Measurements from ENCODE around the gene CTDSP1.

CTDSP1 gene

DNA sequence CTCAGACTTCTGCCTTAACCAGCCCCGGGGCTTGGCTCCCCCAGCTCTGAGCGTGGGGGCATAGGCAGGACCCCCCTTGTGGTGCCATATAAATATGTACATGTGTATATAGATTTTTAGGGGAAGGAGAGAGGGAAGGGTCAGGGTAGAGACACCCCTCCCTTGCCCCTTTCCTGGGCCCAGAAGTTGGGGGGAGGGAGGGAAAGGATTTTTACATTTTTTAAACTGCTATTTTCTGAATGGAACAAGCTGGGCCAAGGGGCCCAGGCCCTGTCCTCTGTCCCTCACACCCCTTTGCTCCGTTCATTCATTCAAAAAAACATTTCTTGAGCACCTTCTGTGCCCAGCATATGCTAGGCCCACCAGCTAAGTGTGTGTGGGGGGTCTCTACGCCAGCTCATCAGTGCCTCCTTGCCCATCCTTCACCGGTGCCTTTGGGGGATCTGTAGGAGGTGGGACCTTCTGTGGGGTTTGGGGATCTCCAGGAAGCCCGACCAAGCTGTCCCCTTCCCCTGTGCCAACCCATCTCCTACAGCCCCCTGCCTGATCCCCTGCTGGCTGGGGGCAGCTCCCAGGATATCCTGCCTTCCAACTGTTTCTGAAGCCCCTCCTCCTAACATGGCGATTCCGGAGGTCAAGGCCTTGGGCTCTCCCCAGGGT lies 5.5 kb downstream of the CTDSP1 start:
- FAIRE-seq (no peak), DNase-seq (ENCODE audit: insufficient read length, low spot score) (no peak)
- TF ChIP-seq, protein P1, sequence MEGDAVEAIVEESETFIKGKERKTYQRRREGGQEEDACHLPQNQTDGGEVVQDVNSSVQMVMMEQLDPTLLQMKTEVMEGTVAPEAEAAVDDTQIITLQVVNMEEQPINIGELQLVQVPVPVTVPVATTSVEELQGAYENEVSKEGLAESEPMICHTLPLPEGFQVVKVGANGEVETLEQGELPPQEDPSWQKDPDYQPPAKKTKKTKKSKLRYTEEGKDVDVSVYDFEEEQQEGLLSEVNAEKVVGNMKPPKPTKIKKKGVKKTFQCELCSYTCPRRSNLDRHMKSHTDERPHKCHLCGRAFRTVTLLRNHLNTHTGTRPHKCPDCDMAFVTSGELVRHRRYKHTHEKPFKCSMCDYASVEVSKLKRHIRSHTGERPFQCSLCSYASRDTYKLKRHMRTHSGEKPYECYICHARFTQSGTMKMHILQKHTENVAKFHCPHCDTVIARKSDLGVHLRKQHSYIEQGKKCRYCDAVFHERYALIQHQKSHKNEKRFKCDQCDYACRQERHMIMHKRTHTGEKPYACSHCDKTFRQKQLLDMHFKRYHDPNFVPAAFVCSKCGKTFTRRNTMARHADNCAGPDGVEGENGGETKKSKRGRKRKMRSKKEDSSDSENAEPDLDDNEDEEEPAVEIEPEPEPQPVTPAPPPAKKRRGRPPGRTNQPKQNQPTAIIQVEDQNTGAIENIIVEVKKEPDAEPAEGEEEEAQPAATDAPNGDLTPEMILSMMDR (IDR thresholded peaks at IDR 0.05; ENCODE audit: insufficient read depth, missing control alignments) = no peak

- DNase-seq (ENCODE audit: insufficient read length, low spot score) (no peak), FAIRE-seq (no peak)
- TF ChIP-seq, protein P1 (IDR thresholded peaks at IDR 0.05; ENCODE audit: insufficient read depth, missing control alignments) = no peak
Measured at GRCh38 chr2:218405746-218406208, 6.1 kb downstream of the CTDSP1 start.

DNA sequence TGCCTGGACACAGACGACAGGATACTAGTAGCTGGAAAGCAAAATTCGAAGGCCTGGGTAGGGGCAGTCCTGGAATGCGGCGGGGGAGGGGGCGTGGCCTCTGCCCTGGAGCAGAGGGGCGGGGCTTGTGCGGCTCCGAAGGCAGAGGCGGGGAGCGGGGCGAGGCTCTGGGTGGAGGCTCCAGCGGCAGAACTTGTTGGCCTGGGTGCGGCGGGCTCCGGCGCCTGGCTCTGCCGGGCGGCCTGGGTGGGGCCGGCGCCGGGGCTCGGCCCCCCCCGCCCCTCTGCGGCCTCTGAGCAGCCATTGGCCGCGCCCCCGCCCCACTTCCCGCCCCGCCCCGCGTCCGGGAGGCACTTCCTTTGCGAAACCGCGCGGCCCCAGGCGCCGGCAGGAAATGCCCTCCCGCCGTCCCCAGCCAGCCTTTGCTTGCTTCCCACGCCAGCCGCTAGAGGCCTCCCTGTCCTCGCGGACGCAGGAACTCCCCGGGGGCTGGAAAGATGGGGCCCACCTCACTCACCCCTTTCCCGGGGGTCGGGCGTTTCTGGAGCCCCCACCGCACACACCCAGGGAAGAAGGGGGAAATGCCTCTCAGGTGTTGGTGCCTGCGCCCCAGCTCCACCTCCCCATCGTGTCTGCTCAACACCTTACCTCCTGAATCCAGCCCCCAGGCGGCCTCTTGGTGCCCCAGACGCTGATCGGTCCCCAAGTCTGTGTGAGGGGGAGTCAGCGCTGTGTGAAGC lies 6.7 kb downstream of the CTDSP1 start:
- DNase-seq (ENCODE audit: insufficient read length, low spot score) (peak; percentile 92), FAIRE-seq (no peak)
- TF ChIP-seq, protein P1 (IDR thresholded peaks at IDR 0.05; ENCODE audit: insufficient read depth, missing control alignments) = peak; percentile 74

- TF ChIP-seq, protein P1 (IDR thresholded peaks at IDR 0.05; ENCODE audit: insufficient read depth, missing control alignments) = no peak
- FAIRE-seq (no peak), DNase-seq (ENCODE audit: insufficient read length, low spot score) (no peak)
Measured at GRCh38 chr2:218406949-218407618, 7.4 kb downstream of the CTDSP1 start.

- TF ChIP-seq, protein P1 (IDR thresholded peaks at IDR 0.05; ENCODE audit: insufficient read depth, missing control alignments) = no peak
- FAIRE-seq (no peak), DNase-seq (ENCODE audit: insufficient read length, low spot score) (no peak)
Measured at GRCh38 chr2:218407717-218408116, 8.0 kb downstream of the CTDSP1 start.

DNA sequence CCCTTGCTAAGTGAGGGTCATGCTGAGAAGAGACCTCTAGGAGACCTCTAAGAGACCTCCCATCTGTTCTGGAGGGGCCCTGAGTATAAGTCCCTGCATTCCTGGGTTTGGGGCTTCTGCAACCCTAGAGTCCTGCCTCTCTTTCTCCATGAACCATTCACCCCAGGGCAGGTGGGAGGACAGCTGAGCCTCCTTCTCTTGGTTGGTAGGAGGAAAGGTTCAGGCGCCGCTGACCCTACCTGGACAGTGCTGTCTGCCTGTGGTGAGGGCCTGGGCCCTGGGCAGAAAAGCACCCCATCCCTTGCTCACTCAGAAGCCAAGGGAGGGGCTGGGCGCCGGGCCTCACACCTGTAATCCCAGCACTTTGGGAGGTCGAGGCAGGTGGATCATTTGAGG lies 18.7 kb downstream of the CTDSP1 start:
- FAIRE-seq = no peak
- TF ChIP-seq, protein P1 (IDR thresholded peaks at IDR 0.05; ENCODE audit: insufficient read depth, missing control alignments) = no peak
- DNase-seq (ENCODE audit: insufficient read length, low spot score) = no peak

All from D721Med (cell line).